HUDEP-2 (cell line): ENCODE results near the gene IGFALS.

Experiments used
- DNase-seq, 76 experiments: peaks; one replicate each; lab custom pipeline; 2025; ENCODE audit not compliant: unreplicated experiment in 76 of 76; lab: John Stamatoyannopoulos, UW

Gene IGFALS

DNA sequence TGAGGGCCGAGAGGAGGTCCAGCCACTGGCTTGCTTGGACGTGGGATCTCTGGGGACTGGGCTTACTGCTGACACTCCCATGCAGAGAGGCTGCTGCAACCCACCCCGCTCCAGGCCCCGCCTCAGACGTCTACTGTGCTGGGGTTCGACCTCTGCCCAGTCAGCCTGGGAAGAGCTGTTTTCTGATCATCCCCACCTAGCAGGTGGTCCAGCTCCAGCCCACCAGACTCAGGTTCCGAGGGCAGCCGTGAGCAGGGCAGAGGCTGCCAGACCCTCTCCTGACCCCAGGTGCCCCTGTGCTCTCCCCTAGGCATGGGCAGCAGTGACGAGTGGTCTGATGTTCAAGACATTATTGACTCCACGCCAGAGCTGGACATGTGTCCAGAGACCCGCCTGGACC, 45.6 kb downstream of the IGFALS start:
- no peak for DNase-seq

GRCh38 chr16:1746693-1747195, 46.8 kb downstream of the IGFALS start:
- no peak for DNase-seq

DNA sequence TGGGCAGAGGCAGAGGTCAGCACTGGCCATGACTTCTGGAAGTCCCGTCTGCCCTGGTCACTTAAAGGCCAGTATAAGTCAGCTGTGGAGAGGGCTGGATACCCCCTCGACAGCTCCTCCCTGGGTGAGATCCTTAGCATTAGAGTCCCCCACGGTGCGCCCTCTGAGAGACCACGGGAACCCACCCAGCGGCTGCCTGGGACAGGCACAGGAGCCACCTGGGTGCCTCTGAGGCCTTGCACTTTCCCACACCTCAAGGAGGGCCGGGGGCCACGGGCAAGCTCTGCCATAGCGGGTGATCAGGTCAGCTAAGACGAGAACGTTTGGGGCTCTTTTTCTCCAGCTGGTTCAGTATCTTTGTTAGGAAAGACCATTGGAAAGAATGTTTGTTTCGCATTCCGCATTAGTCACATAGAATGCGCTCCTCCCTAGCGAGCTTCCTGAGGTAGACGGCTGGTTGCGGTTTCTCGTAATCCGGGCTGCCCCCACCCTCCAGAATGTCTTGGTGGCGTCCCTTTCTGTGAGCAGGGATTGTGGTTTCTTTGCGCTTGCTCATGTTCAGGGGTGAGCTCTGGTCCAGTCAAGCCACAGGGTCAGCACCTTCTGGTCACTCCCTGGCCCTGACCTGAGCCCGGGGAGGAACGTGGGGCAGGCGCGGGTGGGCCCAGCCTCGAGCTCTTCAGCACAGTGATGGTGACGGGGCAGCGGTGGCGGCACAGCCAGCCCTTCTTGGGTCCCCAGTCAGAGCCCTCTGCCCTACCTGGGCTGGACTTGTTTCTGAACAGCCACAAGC, 47.4 kb downstream of the IGFALS start:
- no peak for DNase-seq

DNA sequence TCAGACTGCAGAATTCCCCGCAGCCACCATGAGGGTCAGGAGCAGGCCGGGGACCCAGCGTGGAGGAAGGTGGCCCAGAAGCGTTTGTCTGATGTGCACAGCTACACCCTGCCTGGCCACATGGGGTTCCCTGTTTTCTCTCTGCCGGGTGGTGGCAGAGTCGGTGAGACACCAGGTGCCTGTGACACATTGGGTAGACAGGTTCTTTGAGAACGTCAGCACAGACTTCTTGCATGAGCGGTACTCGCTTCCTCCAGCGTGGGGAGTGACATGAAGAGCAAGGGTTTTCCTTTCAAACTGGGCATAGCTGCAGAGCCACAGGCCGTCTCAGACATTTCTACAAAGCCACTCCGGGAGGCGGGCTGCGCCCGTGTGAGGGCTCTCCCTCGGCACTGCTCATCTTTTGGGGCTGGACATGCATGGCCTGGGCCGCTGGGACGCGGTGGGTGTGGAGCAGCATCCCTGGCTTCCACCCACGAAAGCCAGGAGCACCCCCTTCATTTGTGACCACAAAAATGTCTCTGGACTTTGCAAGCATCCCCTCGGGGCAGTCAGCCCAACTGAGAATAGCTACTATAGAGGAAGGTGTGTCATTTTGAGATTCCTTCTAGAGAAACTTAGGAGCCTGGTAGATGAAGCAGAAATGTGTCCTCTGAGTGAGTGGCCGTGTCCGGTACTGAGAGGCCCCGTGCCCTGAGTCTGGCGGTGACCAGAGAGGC, 48.2 kb downstream of the IGFALS start:
- DNase-seq, result no peak

DNA sequence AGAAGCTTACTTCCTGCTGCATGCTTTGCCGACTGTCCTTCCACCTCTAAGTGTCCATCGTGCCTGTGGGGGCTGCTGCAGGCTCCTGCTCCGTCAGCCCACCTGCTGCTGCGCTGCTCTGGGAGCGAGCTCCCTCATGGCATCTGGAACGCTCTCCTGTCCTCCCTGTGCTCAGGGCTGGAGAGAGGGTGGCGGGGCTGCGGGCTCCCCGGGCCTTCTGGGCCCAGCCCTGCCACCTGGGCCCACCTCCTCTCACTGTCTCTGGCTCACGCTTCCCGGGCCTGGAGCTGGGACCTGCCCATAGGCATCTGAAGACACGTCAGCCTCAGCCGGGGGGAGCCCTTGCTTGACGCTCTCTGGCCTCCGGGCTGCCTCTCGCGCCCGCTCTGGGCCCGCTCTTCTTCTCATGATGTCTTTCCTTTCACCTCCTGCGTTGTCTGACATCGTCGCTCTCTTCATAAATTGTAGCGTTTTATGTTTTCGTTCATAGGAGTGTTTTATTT, 49.1 kb downstream of the IGFALS start:
- DNase-seq, result no peak

- DNase-seq, result no peak
Observed at GRCh38 chr16:1743376-1744337, 49.8 kb downstream of the IGFALS start.

DNA sequence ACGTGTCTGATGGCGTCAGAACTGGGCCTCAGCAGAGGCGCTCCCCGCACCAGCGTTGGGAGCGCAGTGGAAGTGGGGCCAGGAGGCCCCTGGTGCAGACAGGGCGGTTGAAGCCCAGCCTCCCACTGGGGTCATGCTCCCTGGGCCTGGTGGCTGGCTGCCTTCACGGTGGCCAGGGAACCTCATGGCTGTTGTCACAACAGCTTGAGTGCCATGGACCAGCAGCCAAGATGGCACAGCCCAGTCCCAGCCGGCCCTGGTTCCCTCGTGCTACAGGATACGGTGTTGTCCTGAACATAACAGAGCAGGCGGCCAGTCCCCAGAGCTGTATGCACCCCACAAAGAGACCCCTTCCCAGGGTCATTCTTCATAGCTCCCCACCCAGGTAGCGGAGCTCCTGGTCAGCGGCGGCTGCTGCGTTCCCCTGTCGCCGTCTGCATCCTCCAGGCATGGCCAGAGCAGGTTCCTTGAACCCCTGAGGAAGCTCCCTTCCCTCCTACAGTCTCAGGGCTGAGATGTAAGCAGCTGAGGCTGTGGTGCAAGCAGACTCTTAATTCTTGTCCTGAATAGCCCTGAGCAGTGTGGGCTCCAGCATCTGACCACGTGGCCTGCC, 51.8 kb downstream of the IGFALS start:
- no peak for DNase-seq

- DNase-seq, result no peak
Observed at GRCh38 chr16:1740781-1741490, 52.6 kb downstream of the IGFALS start.
